Large intestine (tissue), 12 donors: Measurements from ENCODE around the gene PUSL1. TPM values are rescaled to one million over a fixed set of nuclear protein-coding genes. Genes with fewer than 3 reads are reported as not detected.

ENCODE experiments used
- DNase-seq, 2 donors: peaks; one replicate each; pipeline versions ENCODE4 v3.0.0 to v3.0.0-alpha.2; 2013
- H3K27ac ChIP-seq: one replicate; pipeline ENCODE4 v1.5.1; 2013; ENCODE audit warnings: low read length
- H3K27me3 ChIP-seq: 2 replicates; pipeline ENCODE4 v1.6.1; 2013; ENCODE audit warnings: low read length; ENCODE audit not compliant: control insufficient read depth, insufficient read depth
- H3K36me3 ChIP-seq: 2 replicates; pipeline ENCODE4 v1.6.1; 2013; ENCODE audit warnings: low read length; ENCODE audit not compliant: control insufficient read depth, insufficient read depth
- H3K4me1 ChIP-seq: one replicate; pipeline ENCODE4 v1.6.1; 2013; ENCODE audit warnings: low read length; ENCODE audit not compliant: control insufficient read depth, insufficient read depth
- H3K4me3 ChIP-seq: one replicate; pipeline ENCODE4 v1.5.1; 2013; ENCODE audit warnings: low read length
- H3K9me3 ChIP-seq: one replicate; pipeline ENCODE4 v1.6.1; 2013; ENCODE audit warnings: mild to moderate bottlenecking, low read depth, low read length, moderate library complexity; ENCODE audit not compliant: control insufficient read depth
- WGBS: methylation state at CpG from one replicate; pipeline ENCODE4 v1.1.5; 2013; ENCODE audit warnings: low lambda C conversion rate; ENCODE audit not compliant: insufficient coverage; 5-methylcytosine and 5-hydroxymethylcytosine counted together
- long read RNA-seq, 11 donors: transcript quantifications; one replicate each; lab custom pipeline, GENCODE V29; 2026
- polyA plus RNA-seq: library from polyadenylated mRNA; unstranded; fragments of 120-200 nt; gene quantifications from one replicate; pipeline ENCODE4 v1.2.1, GENCODE V29; 2013

Gene PUSL1, protein sequence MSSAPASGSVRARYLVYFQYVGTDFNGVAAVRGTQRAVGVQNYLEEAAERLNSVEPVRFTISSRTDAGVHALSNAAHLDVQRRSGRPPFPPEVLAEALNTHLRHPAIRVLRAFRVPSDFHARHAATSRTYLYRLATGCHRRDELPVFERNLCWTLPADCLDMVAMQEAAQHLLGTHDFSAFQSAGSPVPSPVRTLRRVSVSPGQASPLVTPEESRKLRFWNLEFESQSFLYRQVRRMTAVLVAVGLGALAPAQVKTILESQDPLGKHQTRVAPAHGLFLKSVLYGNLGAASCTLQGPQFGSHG
- 14.5 TPM for polyA plus RNA-seq
- long read RNA-seq, donor 1, partial matches to known transcripts: 0 of 1 reads
- long read RNA-seq, donor 1, other reads (novel, unspliced or antisense): 0 of 1 reads
- long read RNA-seq, donor 2, transcript PUSL1-201 (8 exons, 1,287 nt): major isoform, 10 of 10 reads
- long read RNA-seq, donor 2, partial matches to known transcripts: 0 of 10 reads
- long read RNA-seq, donor 2, other reads (novel, unspliced or antisense): 0 of 10 reads
- long read RNA-seq, donor 3: 0 reads
- long read RNA-seq, donor 4, partial matches to known transcripts: 0 of 1 reads
- long read RNA-seq, donor 4, other reads (novel, unspliced or antisense): 0 of 1 reads
- long read RNA-seq, donor 5, partial matches to known transcripts: 6 of 16 reads
- long read RNA-seq, donor 5, other reads (novel, unspliced or antisense): 6 of 16 reads
- long read RNA-seq, donor 6, transcript PUSL1-201 (8 exons, 1,287 nt): major isoform, 5 of 5 reads
- long read RNA-seq, donor 6, partial matches to known transcripts: 0 of 5 reads
- long read RNA-seq, donor 6, other reads (novel, unspliced or antisense): 0 of 5 reads
- long read RNA-seq, donor 7, partial matches to known transcripts: 0 of 1 reads
- long read RNA-seq, donor 7, other reads (novel, unspliced or antisense): 0 of 1 reads
- long read RNA-seq, donor 8, transcript PUSL1-201 (8 exons, 1,287 nt): major isoform, 12 of 12 reads
- long read RNA-seq, donor 8, partial matches to known transcripts: 0 of 12 reads
- long read RNA-seq, donor 8, other reads (novel, unspliced or antisense): 0 of 12 reads
- long read RNA-seq, donor 9, transcript PUSL1-201 (8 exons, 1,287 nt): major isoform, 7 of 33 reads
- long read RNA-seq, donor 9, partial matches to known transcripts: 26 of 33 reads
- long read RNA-seq, donor 9, other reads (novel, unspliced or antisense): 0 of 33 reads
- long read RNA-seq, donor 10, transcript PUSL1-201 (8 exons, 1,287 nt): major isoform, 7 of 34 reads
- long read RNA-seq, donor 10, partial matches to known transcripts: 26 of 34 reads
- long read RNA-seq, donor 10, other reads (novel, unspliced or antisense): 0 of 34 reads
- long read RNA-seq, donor 11, transcript PUSL1-201 (8 exons, 1,287 nt): major isoform, 6 of 27 reads
- long read RNA-seq, donor 11, partial matches to known transcripts: 21 of 27 reads
- long read RNA-seq, donor 11, other reads (novel, unspliced or antisense): 0 of 27 reads

DNA sequence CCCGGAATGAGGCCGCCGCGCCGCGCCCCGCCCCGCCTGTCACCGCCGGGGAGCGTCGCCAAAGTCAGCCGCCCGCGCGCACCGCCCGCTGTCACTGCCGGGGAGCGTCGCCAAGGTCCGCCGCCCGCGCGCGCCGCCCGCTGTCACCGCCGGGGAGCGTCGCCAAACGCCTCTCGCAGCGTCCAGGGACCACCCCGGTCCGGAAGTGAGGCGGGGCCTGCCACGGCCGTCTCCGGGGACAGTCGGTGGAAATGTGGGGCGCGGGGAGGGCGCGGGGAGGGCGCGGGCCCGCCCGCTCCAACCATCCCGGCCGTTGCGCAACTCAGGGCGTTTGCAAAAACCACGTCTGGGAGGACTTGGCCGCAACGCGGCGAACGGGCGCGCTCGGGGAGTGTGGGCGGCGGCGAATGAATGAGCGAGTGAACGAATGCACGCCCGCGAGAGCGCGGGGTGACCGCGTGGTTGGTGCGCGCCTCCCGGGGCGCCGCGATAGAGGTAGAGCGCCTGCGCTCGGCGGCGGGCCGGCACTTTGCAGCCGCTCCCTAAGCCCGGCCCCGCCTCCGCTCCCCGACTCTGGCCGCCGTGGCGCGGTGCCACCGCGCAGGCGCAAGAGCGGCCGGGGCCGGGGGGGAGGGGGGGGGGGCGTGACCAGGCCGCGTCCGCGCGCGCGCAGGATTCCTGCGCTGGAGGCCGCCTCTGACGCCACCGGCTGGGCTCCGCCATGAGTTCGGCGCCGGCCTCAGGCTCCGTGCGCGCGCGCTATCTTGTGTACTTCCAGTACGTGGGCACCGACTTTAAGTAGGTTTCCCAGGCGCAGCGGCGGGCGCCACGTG is at the start of gene PUSL1, which contains the start of gene ACAP3:
TSS of gene PUSL1 (plus strand) at position 675 of the 833 bp plus-strand sequence. CDS start at position 722, 47 bp downstream.
TSS of gene ACAP3 (minus strand) at position 8 of the 833 bp plus-strand sequence. CDS start 115 bp downstream, outside the sequence.
- H3K27ac ChIP-seq: peak within 1 kb of the TSS; percentile 94
- H3K4me3 ChIP-seq: peak within 1 kb of the TSS; percentile 73
- H3K36me3 ChIP-seq: peaks cover 33% of the 10 kb centered on the region
- peak; percentile 89 to 97 for DNase-seq
- no peaks in the 10 kb centered on the region for H3K27me3 ChIP-seq
- H3K4me1 ChIP-seq: peaks cover 42% of the 10 kb centered on the region
- WGBS: no CpG with 5 or more reads among the region's 131 CpGs
- peaks cover 4% of the 10 kb centered on the region for H3K9me3 ChIP-seq

DNA sequence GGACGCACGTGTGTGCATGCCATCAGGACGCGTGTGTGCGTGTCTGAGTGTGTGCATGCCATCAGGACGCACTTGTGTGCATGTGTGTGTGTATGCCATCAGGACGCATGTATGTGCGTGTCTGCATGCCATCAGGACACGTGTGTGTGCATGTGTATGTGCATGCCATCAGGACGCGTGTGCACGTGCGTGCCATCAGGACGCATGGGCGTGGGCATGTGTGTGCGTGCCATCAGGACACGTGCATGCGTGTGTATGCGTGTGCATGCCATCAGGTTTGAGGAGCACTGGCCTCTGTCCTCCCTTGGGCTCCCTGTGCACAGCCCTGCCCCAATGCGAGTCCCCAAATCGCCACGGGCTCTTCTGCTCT is 49.3 kb upstream of the PUSL1 start:
- H3K9me3 ChIP-seq: peaks cover 7% of the 10 kb centered on the region
- no peak overlapping the region for H3K27ac ChIP-seq
- no peak overlapping the region for H3K4me3 ChIP-seq
- H3K36me3 ChIP-seq: peaks cover 66% of the 10 kb centered on the region
- no CpG with 5 or more reads among the region's 22 CpGs for WGBS
- no peaks in the 10 kb centered on the region for H3K27me3 ChIP-seq
- H3K4me1 ChIP-seq: no peaks in the 10 kb centered on the region
- no peak for DNase-seq

DNA sequence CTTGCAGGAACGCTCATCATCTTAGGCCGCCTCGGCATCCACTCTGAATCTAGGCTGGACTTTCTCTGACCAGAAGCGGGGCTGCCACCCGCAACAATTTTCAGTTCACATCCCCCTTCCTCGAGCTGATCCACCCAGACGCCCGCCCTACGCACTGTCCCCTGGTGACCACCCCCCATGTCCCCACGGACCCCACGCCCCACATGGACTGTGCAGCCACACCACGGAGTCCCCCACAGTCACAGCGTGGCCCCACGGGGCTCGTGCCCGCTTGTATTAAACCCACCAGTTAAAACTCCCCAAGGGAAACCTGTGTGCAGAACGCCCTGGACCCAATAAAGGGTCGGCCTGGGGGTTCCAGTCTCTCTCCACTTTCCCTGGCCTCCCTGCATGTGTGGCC is 48.9 kb upstream of the PUSL1 start:
- Histone ChIP-seq H3K27ac (no peak overlapping the region), H3K27me3 (no peaks in the 10 kb centered on the region), H3K9me3 (peaks cover 6% of the 10 kb centered on the region), H3K36me3 (peaks cover 67% of the 10 kb centered on the region), H3K4me3 (no peak overlapping the region), H3K4me1 (no peaks in the 10 kb centered on the region)
- no CpG with 5 or more reads among the region's 18 CpGs for WGBS
- no peak for DNase-seq

DNA sequence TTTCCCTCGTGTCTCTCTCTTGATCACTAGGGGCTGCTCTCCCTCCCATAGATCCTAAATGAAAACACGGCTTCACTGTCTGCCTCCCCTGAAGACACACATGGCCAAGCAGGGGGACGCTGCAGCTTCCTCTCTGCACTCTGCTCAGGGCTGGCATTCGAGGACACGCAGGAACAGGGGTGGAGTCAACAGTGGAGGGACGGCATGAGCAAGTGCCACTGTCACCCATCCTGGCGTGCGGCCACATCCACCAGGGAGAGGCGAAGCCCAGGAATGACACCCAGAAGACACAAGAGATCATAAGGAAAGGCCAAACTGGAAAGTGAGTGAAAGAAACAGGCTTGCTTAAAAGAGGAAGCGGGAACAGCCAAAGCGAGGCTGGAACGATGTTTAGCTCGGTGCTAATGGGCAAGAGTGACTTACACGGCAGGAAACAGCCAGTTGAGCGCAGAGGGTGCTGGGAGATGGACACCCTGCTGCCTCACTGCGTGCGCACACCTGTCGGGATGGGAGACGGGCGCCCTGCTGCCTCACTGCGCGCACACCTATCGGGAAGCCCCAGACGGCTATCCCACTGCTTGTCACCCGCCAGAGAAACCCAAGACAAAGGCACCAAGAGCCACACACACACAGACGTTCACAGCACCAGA is 48.3 kb upstream of the PUSL1 start:
- 90% methylated on average over 2 of the region's 26 CpGs for WGBS
- no peak overlapping the region for H3K4me3 ChIP-seq
- no peaks in the 10 kb centered on the region for H3K4me1 ChIP-seq
- H3K9me3 ChIP-seq: peaks cover 1% of the 10 kb centered on the region
- H3K27ac ChIP-seq: no peak overlapping the region
- DNase-seq: no peak
- peaks cover 67% of the 10 kb centered on the region for H3K36me3 ChIP-seq
- H3K27me3 ChIP-seq: no peaks in the 10 kb centered on the region

DNA sequence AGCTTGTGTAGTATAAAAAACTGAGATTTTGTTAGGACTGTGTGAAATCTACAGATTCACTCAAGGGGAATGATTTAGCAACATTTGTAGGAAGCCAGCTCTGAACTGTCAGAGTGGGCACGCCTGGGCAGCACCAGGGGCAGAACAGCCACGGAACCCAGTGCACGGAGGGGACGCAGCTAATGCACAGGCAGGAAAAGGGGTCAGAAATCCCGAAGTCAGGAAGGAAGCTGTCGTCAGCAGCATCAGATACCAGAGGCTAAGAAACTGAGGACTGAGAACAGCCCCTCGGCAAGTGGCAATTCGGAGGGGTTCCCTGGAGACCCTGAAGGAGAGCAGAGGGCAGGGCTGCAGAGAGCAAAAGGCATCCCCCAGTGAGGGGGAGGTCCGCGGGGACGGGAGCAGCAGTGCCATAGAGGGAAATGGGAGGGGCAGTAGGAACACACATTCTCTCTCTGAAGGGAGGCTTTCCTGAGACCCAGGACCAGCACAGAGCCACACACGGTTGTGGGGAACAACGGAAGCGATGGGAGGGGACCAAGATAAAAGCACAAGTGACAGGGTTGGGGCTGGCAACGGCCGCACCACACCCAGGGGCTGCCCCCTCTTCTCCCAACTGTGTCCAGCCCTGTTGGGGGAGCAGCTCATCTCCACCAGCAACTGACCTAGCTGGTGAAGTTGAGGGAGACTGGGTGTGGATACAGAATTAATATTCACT is 47.4 kb upstream of the PUSL1 start:
- Histone ChIP-seq H3K36me3 (peaks cover 65% of the 10 kb centered on the region), H3K9me3 (no peaks in the 10 kb centered on the region), H3K27me3 (no peaks in the 10 kb centered on the region), H3K27ac (no peak overlapping the region), H3K4me3 (no peak overlapping the region), H3K4me1 (no peaks in the 10 kb centered on the region)
- no CpG with 5 or more reads among the region's 16 CpGs for WGBS
- no peak for DNase-seq

DNA sequence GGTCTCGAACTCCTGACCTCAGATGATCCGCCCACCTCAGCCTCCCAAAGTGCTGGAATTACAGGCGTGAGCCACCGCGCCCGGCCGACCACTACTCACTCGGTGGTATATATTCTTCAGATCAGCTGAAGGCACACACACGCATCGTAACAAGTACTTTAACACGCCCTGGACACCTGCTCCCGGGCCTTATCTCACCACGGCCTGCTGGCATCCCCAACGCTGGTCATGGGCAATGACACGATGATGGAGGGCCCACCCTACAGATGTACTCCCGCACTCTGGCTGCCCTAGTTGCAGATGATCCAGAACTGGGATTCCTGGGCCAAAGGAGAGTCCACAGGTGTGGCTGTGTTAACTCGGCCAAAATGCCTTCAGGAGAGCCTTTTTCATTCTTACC is 46.3 kb upstream of the PUSL1 start:
- Histone ChIP-seq H3K4me1 (no peaks in the 10 kb centered on the region), H3K27me3 (no peaks in the 10 kb centered on the region), H3K27ac (no peak overlapping the region), H3K9me3 (no peaks in the 10 kb centered on the region), H3K4me3 (no peak overlapping the region), H3K36me3 (peaks cover 61% of the 10 kb centered on the region)
- DNase-seq: no peak
- WGBS: no CpG with 5 or more reads among the region's 17 CpGs

DNA sequence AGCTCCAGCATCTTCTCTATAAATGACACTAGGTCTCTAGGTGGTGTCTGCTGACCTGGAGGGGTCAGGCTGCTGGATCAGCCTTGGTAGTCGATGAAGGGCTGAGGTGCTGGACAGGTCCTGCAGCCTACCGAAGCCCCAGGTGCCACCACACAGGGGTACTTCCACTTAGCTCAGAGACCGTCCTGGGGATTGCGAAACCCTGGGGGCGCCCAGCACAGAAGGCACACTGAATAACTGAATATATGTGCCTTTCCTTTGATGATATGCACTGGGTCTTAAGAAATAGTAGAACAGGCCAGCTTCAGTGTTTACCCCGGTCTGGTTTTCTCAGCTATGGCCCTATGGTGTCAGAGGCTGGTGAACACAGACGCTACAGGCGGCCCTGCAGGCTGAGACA is 45.6 kb upstream of the PUSL1 start:
- WGBS: 100% methylated on average over 1 of the region's 8 CpGs
- Histone ChIP-seq H3K36me3 (peaks cover 68% of the 10 kb centered on the region), H3K4me1 (no peaks in the 10 kb centered on the region)

DNA sequence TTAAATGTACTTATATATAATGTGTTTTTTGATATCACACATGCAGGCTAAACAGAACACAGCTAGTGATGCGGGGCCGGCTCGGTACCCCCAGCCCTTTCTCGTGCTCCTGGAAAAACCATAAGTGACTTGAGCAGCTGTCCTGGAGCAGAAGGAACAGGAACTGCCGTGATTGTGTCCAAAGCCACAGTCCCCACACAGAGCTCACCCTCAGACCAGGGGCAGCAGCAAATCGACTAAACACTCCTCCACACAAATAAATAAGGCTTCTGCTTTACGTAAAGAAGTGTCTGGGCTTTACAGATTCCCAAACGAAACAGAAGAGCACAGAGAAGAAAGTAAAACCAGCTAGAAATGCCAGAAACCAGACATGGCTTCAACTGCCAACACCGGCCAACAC is 44.4 kb upstream of the PUSL1 start:
- H3K27ac ChIP-seq: no peak overlapping the region
- DNase-seq: no peak
- no peaks in the 10 kb centered on the region for H3K27me3 ChIP-seq
- no CpG with 5 or more reads among the region's 9 CpGs for WGBS
- no peak overlapping the region for H3K4me3 ChIP-seq
- no peaks in the 10 kb centered on the region for H3K4me1 ChIP-seq
- H3K36me3 ChIP-seq: peaks cover 67% of the 10 kb centered on the region
- H3K9me3 ChIP-seq: peaks cover 5% of the 10 kb centered on the region

More for the DNA sequence above, 45.6 kb upstream of the PUSL1 start:
- no peak for DNase-seq
- H3K27ac ChIP-seq: no peak overlapping the region
- H3K27me3 ChIP-seq: no peaks in the 10 kb centered on the region
- H3K9me3 ChIP-seq: peaks cover 3% of the 10 kb centered on the region
- no peak overlapping the region for H3K4me3 ChIP-seq
